GM04503 (cell line): ENCODE results near the gene ANKRD36.
"Not testable (repeated sequence)": the region's sequence is repeated elsewhere in the genome, so short reads cannot be mapped to it uniquely, and the experiment has no call there.

Experiments
- DNase-seq: peaks from one replicate; pipeline ENCODE4 v3.0.0-alpha.2; 2012; ENCODE audit warnings: low read depth

The ANKRD36 gene

DNA sequence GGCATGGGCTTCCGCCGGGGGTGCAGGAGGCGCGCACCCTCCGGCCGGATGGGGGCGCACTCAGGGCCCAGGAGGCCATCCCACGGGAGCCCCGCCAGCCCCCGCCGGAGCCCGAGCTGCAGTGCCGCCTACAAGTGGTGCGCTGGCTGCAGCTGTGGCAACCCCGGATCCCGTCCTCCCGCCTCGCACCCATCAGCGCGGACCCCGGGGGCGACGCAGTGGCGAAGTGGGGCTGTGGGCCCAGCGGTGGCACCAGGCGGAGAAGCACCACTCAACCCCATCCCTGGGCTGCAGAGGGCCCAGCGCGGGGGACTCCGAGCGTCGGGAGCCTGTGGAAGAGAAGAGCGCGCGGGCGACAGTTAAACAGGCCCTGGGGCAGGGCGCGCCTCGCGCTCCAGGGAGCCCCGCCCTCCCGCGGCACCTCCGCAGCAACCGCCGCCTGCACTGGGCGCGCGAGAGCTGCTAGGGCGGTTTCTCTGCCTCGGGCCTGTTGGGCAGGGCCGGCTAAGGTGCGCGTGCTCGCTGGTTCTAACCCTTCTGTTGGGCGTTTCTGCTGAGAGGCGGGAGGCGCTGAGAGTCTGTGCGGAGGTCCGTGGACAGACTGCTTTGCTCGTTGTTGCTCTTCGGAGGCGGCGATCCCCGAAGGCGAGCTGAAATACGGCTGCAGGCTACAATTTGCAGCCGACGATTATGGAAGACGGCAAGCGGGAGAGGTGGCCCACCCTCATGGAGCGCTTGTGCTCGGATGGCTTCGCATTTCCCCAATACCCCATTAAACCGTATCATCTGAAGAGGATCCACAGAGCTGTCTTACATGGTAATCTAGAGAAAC, at the start of gene ANKRD36:
TSS of gene ANKRD36 (plus strand) at position 104 of the 832 bp plus-strand sequence. CDS start at position 691, 587 bp downstream.
- DNase-seq = not testable (repeated sequence)

- not testable (repeated sequence) for DNase-seq
These were observed 46.9 kb upstream of the ANKRD36 start for GRCh38 chr2:97066030-97066429.

GRCh38 chr2:97067279-97068004, 45.5 kb upstream of the ANKRD36 start:
- DNase-seq = no peak

DNA sequence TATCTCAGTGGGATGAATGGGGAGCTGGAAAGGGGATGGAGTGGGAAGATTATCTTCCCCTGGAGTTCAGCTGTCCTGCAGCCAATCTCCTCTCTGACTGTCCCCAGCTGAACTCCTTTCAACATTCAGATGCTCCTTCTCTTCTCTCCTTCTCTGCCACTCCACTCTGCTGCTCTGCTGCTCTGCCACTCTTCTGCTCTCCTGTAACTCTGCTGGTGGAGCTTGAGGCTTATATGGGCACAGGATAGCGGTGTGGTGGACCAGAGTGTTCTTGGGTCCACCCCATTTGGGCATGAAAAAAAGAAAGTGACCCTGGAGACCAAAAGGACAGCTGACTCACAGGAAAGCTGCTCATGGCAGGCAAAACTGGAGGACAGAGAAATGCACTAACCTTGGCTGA, 44.9 kb upstream of the ANKRD36 start:
- DNase-seq = no peak

DNA sequence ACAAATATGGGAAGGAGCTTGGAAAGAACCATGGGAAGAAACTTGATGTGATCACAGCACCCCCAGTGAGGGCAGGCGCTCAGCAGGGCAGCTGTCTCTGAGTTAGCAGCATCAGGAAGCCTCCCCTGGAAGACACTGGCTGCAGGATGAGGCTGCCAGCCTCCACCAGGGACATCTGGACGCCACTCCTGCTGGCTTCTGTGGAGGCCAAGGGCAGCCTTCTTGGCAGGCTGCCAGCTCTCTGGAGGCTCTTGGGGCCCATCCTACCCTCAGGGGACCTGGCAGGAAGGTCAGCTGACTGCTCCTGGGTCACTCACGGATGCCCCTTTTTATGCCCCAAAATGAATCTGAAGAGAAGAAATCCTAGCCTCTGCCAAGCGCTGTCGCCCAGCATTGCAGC, 44.2 kb upstream of the ANKRD36 start:
- DNase-seq = not testable (repeated sequence)

DNA sequence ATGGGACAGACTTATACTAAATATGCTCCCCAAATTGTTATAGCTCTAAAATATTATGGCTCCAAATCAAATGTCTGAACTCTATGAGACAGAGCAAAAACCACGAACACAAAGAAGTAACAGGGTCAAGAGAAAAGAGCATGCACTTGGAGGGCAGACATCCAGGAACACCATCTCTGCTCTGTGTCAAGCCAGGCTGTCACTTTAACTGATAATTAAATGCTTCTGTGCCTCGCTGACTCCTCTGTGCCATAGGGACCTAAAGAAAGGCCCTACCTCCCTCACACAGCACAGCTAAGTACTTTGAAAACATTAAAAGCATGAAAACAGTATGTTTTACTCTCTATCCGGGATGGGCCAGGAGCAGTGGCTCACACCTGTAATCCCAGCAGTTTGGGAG, 42.0 kb upstream of the ANKRD36 start:
- DNase-seq = not testable (repeated sequence)

DNA sequence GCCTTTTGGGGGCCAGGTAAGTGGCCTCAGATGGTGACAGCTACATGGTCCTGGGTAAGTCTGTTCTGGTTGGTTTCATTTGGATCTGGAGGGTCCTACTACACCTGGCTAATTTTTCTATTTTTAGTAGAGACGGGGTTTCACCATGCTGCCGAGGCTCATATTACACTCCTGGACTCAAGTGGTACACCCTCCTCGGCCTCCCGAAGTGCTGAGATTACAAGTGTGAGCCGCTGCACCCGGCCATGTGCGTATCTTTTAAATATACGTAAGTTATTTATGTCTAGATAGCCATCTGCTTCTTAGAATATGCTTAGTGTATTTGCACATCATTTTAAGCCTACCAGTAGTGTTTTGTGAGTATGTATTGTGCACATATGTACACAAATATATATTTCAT, 35.7 kb upstream of the ANKRD36 start:
- not testable (repeated sequence) for DNase-seq

DNA sequence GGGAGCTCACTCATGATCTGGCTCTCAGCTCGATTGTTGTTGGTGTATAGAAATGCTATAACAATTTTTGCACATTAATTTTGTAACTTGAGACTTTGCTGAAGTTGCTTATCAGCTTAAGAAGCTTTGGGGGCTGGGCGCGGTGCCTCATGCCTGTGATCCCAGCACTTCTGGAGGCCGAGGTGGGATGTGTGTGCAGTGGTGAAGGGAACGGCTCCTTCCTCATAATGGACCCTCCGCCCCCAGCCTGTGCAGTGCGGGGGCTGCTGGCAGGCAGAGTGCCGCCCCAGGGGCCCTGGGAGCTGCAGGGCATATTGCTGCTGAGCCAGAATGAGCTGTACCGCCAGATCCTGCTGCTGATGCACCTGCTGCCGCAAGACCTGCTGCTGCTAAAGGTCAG, 32.1 kb upstream of the ANKRD36 start:
- DNase-seq = not testable (repeated sequence)

DNA sequence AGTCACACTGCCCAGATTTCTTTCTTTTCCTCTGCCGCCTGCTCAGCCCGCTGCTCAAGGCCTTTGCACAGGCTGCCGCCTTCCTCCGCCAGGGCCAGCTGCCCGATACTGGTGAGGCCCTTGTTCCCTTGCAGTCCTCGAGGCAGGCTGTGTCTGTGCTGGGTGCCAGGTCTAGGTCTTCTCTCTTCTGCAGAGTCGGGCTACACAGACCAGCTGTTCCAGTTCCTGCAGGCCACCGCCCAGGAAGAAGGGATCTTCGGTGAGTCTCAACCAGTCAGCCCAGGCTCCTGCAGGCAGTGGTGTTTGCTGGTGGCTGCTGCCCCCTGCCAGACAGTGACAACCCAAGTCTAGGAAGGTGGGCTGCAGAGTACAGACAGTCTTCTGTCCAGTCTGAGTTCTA, 30.7 kb upstream of the ANKRD36 start:
- DNase-seq = not testable (repeated sequence)

DNA sequence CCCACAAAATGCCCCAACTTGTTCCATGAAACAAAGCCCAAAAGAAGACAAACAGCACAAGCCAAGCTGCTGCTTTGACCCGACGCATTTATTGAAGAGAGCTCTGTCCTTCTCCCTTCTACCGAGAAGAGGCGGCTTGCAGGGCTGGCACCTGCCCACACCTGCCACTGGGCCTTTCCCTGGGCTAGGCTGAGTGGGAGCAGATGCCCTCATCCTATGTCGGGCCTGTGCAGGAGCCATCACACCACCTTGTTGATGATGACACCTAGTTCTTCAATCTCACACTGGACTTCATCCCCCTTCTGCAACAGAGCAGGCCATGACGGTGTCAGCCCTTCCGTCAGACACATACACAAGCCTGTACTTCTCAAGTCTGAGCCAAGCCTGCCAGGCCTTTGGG, 29.4 kb upstream of the ANKRD36 start:
- DNase-seq = not testable (repeated sequence)

- DNase-seq = not testable (repeated sequence)
These were observed 27.9 kb upstream of the ANKRD36 start for GRCh38 chr2:97085093-97085492.

DNA sequence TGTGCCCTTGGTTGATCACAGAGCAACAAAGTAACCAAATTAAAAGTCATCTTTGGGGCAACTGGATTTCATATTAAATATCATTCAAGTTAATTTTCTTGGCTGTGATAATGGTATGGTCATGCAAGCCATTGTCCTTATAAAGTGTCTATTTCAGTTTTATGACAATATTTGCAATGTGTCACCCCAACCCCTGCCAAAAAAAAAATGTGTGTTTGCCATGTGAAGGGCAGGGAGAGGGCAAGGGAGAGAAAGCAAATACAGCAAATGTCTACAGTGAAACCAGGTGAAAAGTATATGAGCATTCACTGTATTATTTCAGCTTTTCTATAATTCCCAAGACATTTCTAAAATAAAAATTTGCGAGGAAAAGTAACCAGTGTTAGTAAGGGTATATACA, 24.2 kb upstream of the ANKRD36 start:
- DNase-seq = not testable (repeated sequence)

DNA sequence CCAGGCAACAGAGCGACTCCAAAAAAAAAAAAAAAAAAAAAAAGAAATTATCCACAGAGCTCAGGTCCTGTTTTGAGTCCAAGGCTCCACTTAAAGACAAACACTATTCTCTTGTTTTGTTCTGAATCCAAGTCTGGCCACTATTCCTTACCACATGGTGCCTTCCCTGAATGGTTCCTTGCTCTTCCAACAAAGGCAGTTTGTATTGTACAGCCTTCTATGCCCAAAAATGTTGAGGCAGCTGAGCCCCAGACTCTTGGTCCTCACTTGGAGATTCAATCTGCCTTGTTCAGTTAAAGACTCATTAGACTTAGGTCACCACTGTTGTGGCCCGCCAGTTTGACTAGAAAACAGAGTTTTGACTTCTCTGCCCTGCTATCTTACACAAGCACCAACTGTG, 20.0 kb upstream of the ANKRD36 start:
- DNase-seq = not testable (repeated sequence)

DNA sequence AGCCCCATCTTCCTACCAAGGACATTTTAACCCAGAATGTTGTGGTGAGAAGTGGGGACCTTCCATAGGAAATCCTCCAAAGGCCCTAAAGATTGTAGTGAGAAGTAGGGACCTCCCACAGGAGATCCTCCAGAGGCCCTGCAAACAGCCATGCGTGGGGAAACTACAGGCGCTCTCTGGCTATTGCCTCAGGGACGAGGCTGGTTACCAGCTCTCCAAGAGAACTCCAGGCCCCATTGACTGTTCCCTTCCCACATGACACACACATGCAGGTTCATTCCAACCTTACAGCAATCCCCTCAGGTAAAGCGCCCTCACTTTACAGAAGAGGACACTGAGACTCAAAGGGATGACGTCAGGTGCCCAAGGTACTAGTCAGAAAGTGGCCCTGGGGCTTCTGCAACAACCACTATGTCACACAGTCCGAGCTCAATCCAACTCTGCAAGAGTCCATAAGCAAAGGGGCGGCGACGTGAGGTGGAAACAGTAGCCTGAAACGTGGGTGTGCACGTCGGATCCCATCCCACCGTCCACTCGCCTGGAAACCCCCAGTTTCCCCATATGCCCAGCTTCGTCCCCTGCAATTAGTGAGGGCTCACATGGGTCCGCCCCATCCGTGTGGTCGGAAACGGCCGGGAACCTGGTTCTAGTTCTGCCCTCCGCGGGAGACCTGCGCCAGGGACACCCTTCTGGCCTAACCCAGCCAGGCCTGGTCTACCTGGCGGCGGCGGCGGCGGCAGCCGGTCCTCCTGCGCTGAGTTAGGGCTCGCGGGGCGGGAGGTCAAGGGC, 18.8 kb upstream of the ANKRD36 start:
- not testable (repeated sequence) for DNase-seq

- not testable (repeated sequence) for DNase-seq
These were observed 18.0 kb upstream of the ANKRD36 start, which contains the start of gene FAHD2B for GRCh38 chr2:97094772-97095611. Gene FAHD2B (minus strand): TSS chr2:97094882. CDS start chr2:97091706, 3,176 bp downstream.

- no peak for DNase-seq
These were observed 17.3 kb upstream of the ANKRD36 start for GRCh38 chr2:97095661-97096060.

GRCh38 chr2:97098786-97099372, 14.1 kb upstream of the ANKRD36 start:
- not testable (repeated sequence) for DNase-seq

DNA sequence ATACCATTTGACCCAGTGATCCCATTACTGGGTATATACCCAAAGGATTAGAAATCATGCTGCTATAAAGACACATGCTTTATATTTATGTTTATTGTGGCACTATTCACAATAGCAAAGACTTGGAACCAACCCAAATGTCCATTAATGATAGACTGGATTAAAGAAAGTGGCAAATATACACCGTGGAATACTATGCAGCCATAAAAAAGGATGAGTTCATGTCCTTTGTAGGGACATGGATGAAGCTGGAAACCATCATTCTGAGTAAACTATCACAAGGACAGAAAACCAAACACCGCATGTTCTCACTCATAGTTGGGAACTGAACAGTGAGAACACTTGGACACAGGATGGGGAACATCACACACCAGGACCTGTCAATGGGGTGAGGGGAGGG, 6.1 kb upstream of the ANKRD36 start:
- not testable (repeated sequence) for DNase-seq

GRCh38 chr2:97111246-97111645, 1.7 kb upstream of the ANKRD36 start:
- not testable (repeated sequence) for DNase-seq

GRCh38 chr2:97112320-97113049, 468 bp upstream of the ANKRD36 start:
- DNase-seq = not testable (repeated sequence)
